Effector memory CD8-positive, alpha-beta T cell (primary cell): ENCODE measurements around the gene SNAI1.
A peak's percentile ranks its signal among the peaks of the same experiment; 100 is the strongest.
"Not testable (repeated sequence)": the region's sequence is repeated elsewhere in the genome, so short reads cannot be mapped to it uniquely, and the experiment has no call there.

ENCODE experiments used
- ATAC-seq: fragments of 150-1000 bp; cut with Tn5 transposase; replicated peaks from 2 replicates; pipeline ENCODE4 v1.10.0; 2021; ENCODE audit warnings: mild to moderate bottlenecking, moderate library complexity
- DNase-seq, 3 experiments: peaks; one replicate each; pipeline ENCODE4 v3.0.0; 2021
- H3K27ac Mint-ChIP-seq, 2 donors: one replicate each; pipeline ENCODE4 v1.8.0; 2022; ENCODE audit warnings: mild to moderate bottlenecking in 2 of 2, mixed read lengths in 2 of 2, moderate library complexity in 2 of 2
- H3K27me3 Mint-ChIP-seq, 2 donors: one replicate each; pipeline ENCODE4 v1.8.0; 2022; ENCODE audit warnings: mixed read lengths in 2 of 2
- H3K36me3 Mint-ChIP-seq: one replicate; pipeline ENCODE4 v1.8.0; 2022; ENCODE audit warnings: mild to moderate bottlenecking, moderate library complexity, mixed read lengths; ENCODE audit not compliant: insufficient read depth
- H3K4me1 Mint-ChIP-seq, 2 donors: one replicate each; pipeline ENCODE4 v1.8.0; 2022; ENCODE audit warnings: low read depth in 2 of 2, mixed read lengths in 2 of 2
- H3K4me3 Mint-ChIP-seq, 2 donors: one replicate each; pipeline ENCODE4 v1.8.0; 2022; ENCODE audit warnings: mild to moderate bottlenecking in 2 of 2, mixed read lengths in 2 of 2, moderate library complexity in 2 of 2
- H3K9me3 Mint-ChIP-seq, 2 donors: one replicate each; pipeline ENCODE4 v1.8.0; 2022; ENCODE audit warnings: mixed read lengths in 2 of 2

The SNAI1 gene

DNA sequence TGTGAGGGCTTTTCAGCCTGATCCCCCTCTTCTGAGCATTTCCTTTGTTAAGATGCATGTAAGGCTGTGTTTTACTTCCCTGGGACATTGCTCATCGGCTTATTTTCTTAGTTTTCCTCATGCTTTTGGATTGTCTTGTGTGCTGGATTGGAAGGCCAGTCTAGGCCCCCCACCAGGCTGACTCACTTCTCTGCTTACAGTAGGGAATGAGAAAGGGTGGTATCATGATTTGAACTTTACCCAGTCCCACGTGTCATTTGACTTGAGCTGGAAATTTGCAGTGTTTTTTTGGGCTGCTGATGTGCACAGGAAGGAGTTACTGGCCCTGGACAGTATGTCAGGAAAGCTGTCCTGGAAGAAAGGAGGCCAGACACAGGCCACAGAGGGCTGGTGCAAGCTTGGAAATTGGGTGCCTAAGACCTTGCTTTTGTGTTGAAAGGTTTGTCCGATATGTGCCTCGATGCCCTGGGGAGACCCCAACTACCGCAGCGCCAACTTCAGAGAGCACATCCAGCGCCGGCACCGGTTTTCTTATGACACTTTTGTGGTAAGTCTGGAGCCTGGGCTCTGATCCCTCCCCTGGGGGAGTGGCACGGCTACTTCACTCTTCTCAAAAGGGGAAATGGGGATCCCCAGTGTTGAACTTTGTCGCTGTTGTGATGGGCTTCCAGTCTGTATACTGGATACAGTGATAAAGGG lies 33.8 kb upstream of the SNAI1 start:
- Mint-ChIP-seq H3K9me3 (no peaks in the 10 kb centered on the region), H3K27me3 (no peaks in the 10 kb centered on the region)
- no peak for DNase-seq

GRCh38 chr20:49951151-49951550 lies 31.6 kb upstream of the SNAI1 start:
- H3K9me3 Mint-ChIP-seq: no peaks in the 10 kb centered on the region
- ATAC-seq (no peak), DNase-seq (no peak)
- peaks cover 4 to 10% of the 10 kb centered on the region in 2 donors for H3K4me1 Mint-ChIP-seq
- no peak overlapping the region for H3K4me3 Mint-ChIP-seq
- no peak overlapping the region for H3K27ac Mint-ChIP-seq
- peaks cover 94% of the 10 kb centered on the region for H3K36me3 Mint-ChIP-seq
- H3K27me3 Mint-ChIP-seq: no peaks in the 10 kb centered on the region

More for the DNA sequence above, 33.8 kb upstream of the SNAI1 start:
- H3K27ac Mint-ChIP-seq: no peak overlapping the region
- no peak overlapping the region for H3K4me3 Mint-ChIP-seq
- peaks cover 96% of the 10 kb centered on the region for H3K36me3 Mint-ChIP-seq
- H3K4me1 Mint-ChIP-seq: peaks cover 10 to 11% of the 10 kb centered on the region in 2 donors
- ATAC-seq: no peak

- Mint-ChIP-seq H3K27me3 (no peaks in the 10 kb centered on the region), H3K9me3 (no peaks in the 10 kb centered on the region), H3K4me1 (peaks cover 0 to 10% of the 10 kb centered on the region in 2 donors), H3K27ac (peak overlapping the region in 1 of 2 donors; percentile 85), H3K4me3 (peak overlapping the region in 1 of 2 donors; percentile 28), H3K36me3 (peaks cover 66% of the 10 kb centered on the region)
- ATAC-seq (no peak), DNase-seq (no peak)
Measured at GRCh38 chr20:49955167-49955566, 27.6 kb upstream of the SNAI1 start.

DNA sequence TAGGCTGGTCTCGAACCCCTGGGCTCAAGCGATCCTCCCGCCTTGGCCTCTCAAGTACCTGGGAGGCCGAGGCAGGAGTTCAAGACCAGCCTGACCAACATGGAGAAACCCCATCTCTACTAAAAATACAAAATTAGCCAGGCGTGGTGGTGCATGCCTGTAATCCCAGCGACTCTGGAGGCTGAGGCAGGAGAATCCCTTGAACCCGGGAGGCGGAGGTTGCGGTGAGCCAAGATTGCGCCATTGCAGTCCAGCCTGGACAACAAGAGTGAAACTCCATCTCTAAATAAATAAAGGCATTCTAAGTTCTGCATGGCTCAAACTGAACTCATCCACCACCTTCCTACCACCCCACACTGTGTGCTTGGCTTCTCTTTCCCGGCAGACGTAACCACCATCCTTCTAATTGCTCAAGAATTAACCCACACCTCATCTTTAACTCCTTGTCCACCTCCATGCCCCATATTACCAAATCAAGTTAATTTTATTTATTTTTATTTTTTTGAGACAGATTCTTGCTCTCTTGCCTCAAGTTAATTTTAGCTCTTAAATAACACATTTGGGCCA lies 26.9 kb upstream of the SNAI1 start:
- H3K9me3 Mint-ChIP-seq, H3K27me3 Mint-ChIP-seq, DNase-seq, ATAC-seq, H3K27ac Mint-ChIP-seq, H3K4me3 Mint-ChIP-seq: not testable (repeated sequence)
- peaks cover 62% of the 10 kb centered on the region for H3K36me3 Mint-ChIP-seq
- H3K4me1 Mint-ChIP-seq: peaks cover 0 to 10% of the 10 kb centered on the region in 2 donors

- Mint-ChIP-seq H3K9me3 (no peaks in the 10 kb centered on the region), H3K4me1 (peaks cover 0 to 10% of the 10 kb centered on the region in 2 donors), H3K27me3 (no peaks in the 10 kb centered on the region), H3K36me3 (peaks cover 54% of the 10 kb centered on the region), H3K27ac (peak overlapping the region in 1 of 2 donors; percentile 9), H3K4me3 (no peak overlapping the region)
- DNase-seq (no peak), ATAC-seq (no peak)
Measured at GRCh38 chr20:49956689-49957088, 26.1 kb upstream of the SNAI1 start.

- Mint-ChIP-seq H3K27ac (peak overlapping the region; percentile 9 to 68), H3K4me1 (peaks cover 0 to 10% of the 10 kb centered on the region in 2 donors), H3K36me3 (peaks cover 52% of the 10 kb centered on the region)
- not testable (repeated sequence) for H3K27me3 Mint-ChIP-seq, H3K4me3 Mint-ChIP-seq, DNase-seq, H3K9me3 Mint-ChIP-seq, ATAC-seq
Measured at GRCh38 chr20:49957089-49957938, 25.5 kb upstream of the SNAI1 start.

GRCh38 chr20:49961413-49961812 lies 21.4 kb upstream of the SNAI1 start:
- peaks cover 0 to 5% of the 10 kb centered on the region in 2 donors for H3K4me1 Mint-ChIP-seq
- no peak overlapping the region for H3K4me3 Mint-ChIP-seq
- no peak overlapping the region for H3K27ac Mint-ChIP-seq
- no peak for ATAC-seq
- DNase-seq: no peak
- peaks cover 18% of the 10 kb centered on the region for H3K36me3 Mint-ChIP-seq
- H3K9me3 Mint-ChIP-seq: no peaks in the 10 kb centered on the region
- H3K27me3 Mint-ChIP-seq: no peaks in the 10 kb centered on the region

- no peak for ATAC-seq
- no peaks in the 10 kb centered on the region for H3K9me3 Mint-ChIP-seq
- H3K27ac Mint-ChIP-seq: no peak overlapping the region
- H3K4me1 Mint-ChIP-seq: peaks cover 0 to under 1% of the 10 kb centered on the region in 2 donors
- no peak overlapping the region for H3K4me3 Mint-ChIP-seq
- peaks cover 11% of the 10 kb centered on the region for H3K36me3 Mint-ChIP-seq
- H3K27me3 Mint-ChIP-seq: no peaks in the 10 kb centered on the region
- no peak for DNase-seq
Measured at GRCh38 chr20:49964964-49965780, 17.6 kb upstream of the SNAI1 start.

DNA sequence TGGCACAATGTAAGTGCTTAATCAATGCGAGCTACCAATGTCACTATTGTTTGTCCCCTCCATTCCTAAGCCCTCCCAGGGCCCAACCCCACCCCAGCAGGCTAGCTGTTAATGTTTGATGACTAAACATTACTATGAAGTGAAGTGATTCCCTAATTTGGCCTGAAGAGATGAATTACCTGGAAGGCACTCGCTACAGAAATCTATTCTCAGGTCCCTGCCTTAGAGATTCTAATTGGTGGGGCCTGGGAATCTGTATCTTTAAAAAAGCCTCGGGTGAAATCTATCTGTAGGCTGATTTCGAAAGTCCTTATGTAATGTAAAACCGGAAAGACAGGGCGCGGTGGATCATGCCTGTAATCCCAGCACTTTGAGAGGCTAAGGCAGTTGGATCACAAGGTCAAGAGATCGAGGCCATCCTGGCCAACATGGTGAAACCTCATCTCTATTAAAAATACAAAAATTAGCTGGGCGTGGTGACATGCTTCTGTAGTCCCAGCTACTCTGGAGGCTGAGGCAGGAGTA lies 16.9 kb upstream of the SNAI1 start:
- ATAC-seq (no peak), DNase-seq (no peak)
- Mint-ChIP-seq H3K4me3 (no peak overlapping the region), H3K36me3 (peaks cover 7% of the 10 kb centered on the region), H3K27me3 (no peaks in the 10 kb centered on the region), H3K27ac (no peak overlapping the region), H3K4me1 (peaks cover 0 to 2% of the 10 kb centered on the region in 2 donors), H3K9me3 (no peaks in the 10 kb centered on the region)

- Mint-ChIP-seq H3K4me1 (peaks cover 0 to 2% of the 10 kb centered on the region in 2 donors), H3K4me3 (no peak overlapping the region), H3K9me3 (no peaks in the 10 kb centered on the region), H3K36me3 (peaks cover 6% of the 10 kb centered on the region), H3K27me3 (no peaks in the 10 kb centered on the region), H3K27ac (peak overlapping the region in 1 of 2 donors; percentile 49)
- no peak for DNase-seq
- ATAC-seq: no peak
Measured at GRCh38 chr20:49966861-49967260, 15.9 kb upstream of the SNAI1 start.

GRCh38 chr20:49969234-49969633 lies 13.5 kb upstream of the SNAI1 start:
- no peaks in the 10 kb centered on the region for H3K9me3 Mint-ChIP-seq

DNA sequence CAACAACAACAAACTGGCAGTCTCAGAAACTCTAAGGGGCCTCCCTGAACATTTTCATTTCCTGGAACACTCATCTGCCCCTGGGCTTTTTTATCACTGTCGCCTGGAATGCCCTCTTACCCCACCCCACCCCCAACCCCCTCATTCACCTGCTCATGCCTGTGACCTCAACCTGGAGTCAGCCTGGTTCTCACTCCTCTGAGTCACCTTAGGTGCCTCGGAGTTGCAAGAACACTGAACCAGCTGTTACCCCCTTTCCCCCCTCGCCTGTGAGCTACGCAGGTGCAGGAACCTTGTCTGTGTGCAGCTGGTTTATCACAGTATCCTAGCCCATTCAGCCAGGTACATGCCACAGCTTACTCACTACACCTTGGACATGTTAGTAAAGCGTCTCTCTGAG lies 12.8 kb upstream of the SNAI1 start:
- Mint-ChIP-seq H3K9me3 (no peaks in the 10 kb centered on the region), H3K27ac (no peak overlapping the region), H3K36me3 (no peaks in the 10 kb centered on the region), H3K27me3 (peaks cover 0 to 8% of the 10 kb centered on the region in 2 donors), H3K4me1 (peaks cover 0 to 2% of the 10 kb centered on the region in 2 donors), H3K4me3 (no peak overlapping the region)
- DNase-seq (no peak), ATAC-seq (no peak)

More at GRCh38 chr20:49969234-49969633, 13.5 kb upstream of the SNAI1 start:
- Mint-ChIP-seq H3K36me3 (no peaks in the 10 kb centered on the region), H3K4me1 (peaks cover 0 to 2% of the 10 kb centered on the region in 2 donors), H3K4me3 (no peak overlapping the region), H3K27me3 (peaks cover 0 to 6% of the 10 kb centered on the region in 2 donors), H3K27ac (peak overlapping the region in 1 of 2 donors; percentile 41)
- ATAC-seq (no peak), DNase-seq (no peak)

DNA sequence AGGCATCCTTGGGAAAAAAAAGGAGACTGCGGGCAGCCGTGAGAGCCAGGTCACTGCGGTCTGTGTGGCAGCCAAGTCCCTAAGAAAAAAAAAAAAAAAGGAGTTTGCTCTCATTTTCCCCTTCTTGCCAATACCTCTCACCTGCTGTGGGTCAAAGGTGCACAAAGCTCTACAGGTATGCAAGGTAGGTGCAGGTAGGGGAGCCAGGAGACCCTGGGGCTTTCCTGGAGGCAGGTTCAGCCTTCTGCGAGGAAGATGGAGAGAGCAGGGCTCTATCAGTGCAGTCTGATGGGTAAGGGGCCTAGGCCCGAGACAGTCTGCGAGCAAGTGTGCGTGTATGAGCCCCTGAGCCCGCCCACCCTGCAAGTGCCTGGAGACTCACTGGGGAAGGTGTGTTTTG lies 12.3 kb upstream of the SNAI1 start:
- Mint-ChIP-seq H3K27me3 (peaks cover 0 to 8% of the 10 kb centered on the region in 2 donors), H3K27ac (no peak overlapping the region), H3K4me1 (peaks cover 0 to 2% of the 10 kb centered on the region in 2 donors), H3K4me3 (no peak overlapping the region), H3K36me3 (no peaks in the 10 kb centered on the region), H3K9me3 (no peaks in the 10 kb centered on the region)
- ATAC-seq (no peak), DNase-seq (no peak)
